Occipital lobe (tissue), 2 donors: ENCODE results near the gene MBTD1. TPM values are rescaled to one million over a fixed set of nuclear protein-coding genes. Genes with fewer than 3 reads are reported as not detected.
"Not testable (repeated sequence)": the region's sequence is repeated elsewhere in the genome, so short reads cannot be mapped to it uniquely, and the experiment has no call there.

Source experiments
- DNase-seq: peaks from one replicate; lab custom pipeline; 2025; lab: John Stamatoyannopoulos, UW
- total RNA-seq: library from RNA; depleted of rRNA; stranded (reverse); fragments of >200 nt; gene quantifications from one replicate; pipeline ENCODE4 v1.2.3, GENCODE V29; 2014

Gene MBTD1
- total RNA-seq = 66.4 TPM

- peak; percentile 98 for DNase-seq
Observed at GRCh38 chr17:51259564-51260236, at the start of gene MBTD1. TSS of gene MBTD1 (minus strand) at chr17:51260049. CDS start at chr17:51225161, 34,888 bp downstream.

GRCh38 chr17:51305182-51305581 is 45.3 kb upstream of the MBTD1 start:
- no peak for DNase-seq

- DNase-seq = no peak
Observed at GRCh38 chr17:51299859-51300258, 40.0 kb upstream of the MBTD1 start.

GRCh38 chr17:51298508-51299371 is 38.9 kb upstream of the MBTD1 start:
- DNase-seq = no peak

GRCh38 chr17:51294338-51294737 is 34.5 kb upstream of the MBTD1 start:
- DNase-seq = not testable (repeated sequence)

- DNase-seq = no peak
Observed at GRCh38 chr17:51289696-51290111, 29.9 kb upstream of the MBTD1 start.

- no peak for DNase-seq
Observed at GRCh38 chr17:51287412-51287811, 27.6 kb upstream of the MBTD1 start.

- DNase-seq = no peak
Observed at GRCh38 chr17:51279183-51279582, 19.3 kb upstream of the MBTD1 start.

- no peak for DNase-seq
Observed at GRCh38 chr17:51275381-51275780, 15.5 kb upstream of the MBTD1 start.

- DNase-seq = no peak
Observed at GRCh38 chr17:51272812-51273211, 13.0 kb upstream of the MBTD1 start.

GRCh38 chr17:51270636-51271035 is 10.8 kb upstream of the MBTD1 start:
- no peak for DNase-seq

GRCh38 chr17:51269991-51270390 is 10.1 kb upstream of the MBTD1 start:
- no peak for DNase-seq

- DNase-seq = not testable (repeated sequence)
Observed at GRCh38 chr17:51264466-51264865, 4.6 kb upstream of the MBTD1 start.

GRCh38 chr17:51263006-51263405 is 3.2 kb upstream of the MBTD1 start:
- DNase-seq = no peak

GRCh38 chr17:51261024-51261963 is 1.4 kb upstream of the MBTD1 start:
- peak; percentile 24 for DNase-seq

GRCh38 chr17:51260237-51261023 is 581 bp upstream of the MBTD1 start, which contains the start of gene UTP18:
TSS of gene UTP18 (plus strand) at chr17:51260546. CDS start at chr17:51260585, 39 bp downstream.
- DNase-seq = peak; percentile 98

GRCh38 chr17:51258756-51259563 is 889 bp downstream of the MBTD1 start:
- peak; percentile 6 for DNase-seq

- DNase-seq = no peak
Observed at GRCh38 chr17:51257150-51258081, 2.4 kb downstream of the MBTD1 start.

GRCh38 chr17:51256101-51256500 is 3.7 kb downstream of the MBTD1 start:
- DNase-seq = no peak
